HG03175 (cell line): ENCODE data around the gene ANAPC5.

Source experiments
- ATAC-seq: cut with Tn5 transposase; IDR thresholded peaks from one replicate; pipeline ENCODE4 v1.9.1; 2021; ENCODE audit warnings: mild to moderate bottlenecking, moderate library complexity; ENCODE audit not compliant: unreplicated experiment

Gene ANAPC5

DNA sequence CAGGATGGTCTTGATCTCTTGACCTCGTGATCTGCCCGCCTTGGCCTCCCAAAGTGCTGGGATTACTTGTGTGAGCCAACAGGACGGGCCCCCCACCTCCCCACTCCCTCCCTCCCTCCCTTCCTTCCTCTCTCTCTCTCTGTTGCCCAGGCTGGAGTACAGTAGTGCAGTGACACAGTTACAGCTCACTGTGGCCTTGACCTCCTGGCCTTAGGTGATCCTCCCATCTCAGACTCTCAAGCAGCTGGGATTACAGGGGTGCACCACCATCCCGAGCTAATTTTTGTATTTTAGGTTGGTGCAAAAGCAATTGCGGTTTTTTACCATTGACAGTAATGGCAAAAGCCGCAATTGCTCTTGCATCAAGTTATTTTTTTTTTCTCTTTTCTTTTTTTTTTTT is 19.2 kb upstream of the ANAPC5 start:
- no peak for ATAC-seq

GRCh38 chr12:121366063-121366459 is 13.8 kb upstream of the ANAPC5 start:
- no peak for ATAC-seq

GRCh38 chr12:121365416-121366062 is 13.3 kb upstream of the ANAPC5 start:
- ATAC-seq = no peak

GRCh38 chr12:121364683-121365121 is 12.5 kb upstream of the ANAPC5 start:
- no peak for ATAC-seq

- no peak for ATAC-seq
Measured at GRCh38 chr12:121358073-121358472, 5.9 kb upstream of the ANAPC5 start.

- ATAC-seq = no peak
Measured at GRCh38 chr12:121357331-121357730, 5.1 kb upstream of the ANAPC5 start.

DNA sequence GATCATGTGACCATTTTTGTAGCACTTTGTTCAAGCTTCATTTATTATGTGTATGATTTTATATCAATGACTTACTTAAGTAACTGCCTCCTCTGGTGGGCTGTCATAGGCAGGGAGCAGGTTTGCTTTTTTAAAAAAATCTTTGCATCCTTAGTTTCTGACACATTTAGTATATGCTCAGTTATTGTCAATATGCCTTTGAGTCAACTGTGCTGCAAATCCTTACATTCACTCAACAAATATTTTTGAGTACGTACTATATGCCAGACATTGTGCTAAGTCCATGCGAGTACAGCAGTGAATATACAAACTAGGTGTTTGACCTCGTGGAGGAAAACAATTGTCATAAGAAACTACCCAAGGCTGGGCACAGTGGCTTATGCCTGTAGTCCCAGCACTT is 4.4 kb upstream of the ANAPC5 start:
- no peak for ATAC-seq

GRCh38 chr12:121355818-121356217 is 3.6 kb upstream of the ANAPC5 start:
- no peak for ATAC-seq

- ATAC-seq = peak; percentile 30
Measured at GRCh38 chr12:121352682-121353018, 439 bp upstream of the ANAPC5 start.

- ATAC-seq = no peak
Measured at GRCh38 chr12:121346747-121347146, 5.5 kb downstream of the ANAPC5 start.

DNA sequence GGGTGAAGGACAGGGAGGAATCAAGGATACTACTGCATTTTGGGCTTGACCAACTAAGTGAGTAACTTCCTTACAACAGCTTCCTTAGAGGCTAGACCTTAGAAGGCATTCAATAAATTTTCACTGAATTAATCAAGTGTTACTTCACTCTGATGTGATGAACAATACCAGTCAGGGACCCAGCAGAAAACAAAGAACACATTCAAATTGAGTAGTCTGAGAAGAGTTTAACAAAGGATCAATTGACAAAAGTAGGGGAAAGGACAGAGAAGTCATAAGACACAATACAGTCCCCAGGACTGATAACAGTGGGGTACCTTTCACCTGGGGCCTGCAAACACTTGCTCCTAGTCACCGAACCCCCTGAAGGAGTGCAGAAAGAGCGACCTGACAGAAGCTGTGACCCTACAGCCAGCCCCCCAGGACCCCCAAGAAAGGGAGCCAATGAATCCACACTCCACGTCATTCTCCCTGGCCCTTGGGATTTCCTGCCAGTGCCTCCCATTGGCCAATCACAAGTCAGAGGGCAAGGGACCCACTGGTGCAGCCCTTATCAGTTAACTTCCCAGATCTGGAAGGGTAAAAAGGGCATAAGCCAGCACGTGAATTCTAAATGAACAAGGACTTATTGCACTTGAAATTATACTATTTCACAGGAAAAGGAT is 6.9 kb downstream of the ANAPC5 start:
- no peak for ATAC-seq

GRCh38 chr12:121344506-121344905 is 7.7 kb downstream of the ANAPC5 start:
- no peak for ATAC-seq

DNA sequence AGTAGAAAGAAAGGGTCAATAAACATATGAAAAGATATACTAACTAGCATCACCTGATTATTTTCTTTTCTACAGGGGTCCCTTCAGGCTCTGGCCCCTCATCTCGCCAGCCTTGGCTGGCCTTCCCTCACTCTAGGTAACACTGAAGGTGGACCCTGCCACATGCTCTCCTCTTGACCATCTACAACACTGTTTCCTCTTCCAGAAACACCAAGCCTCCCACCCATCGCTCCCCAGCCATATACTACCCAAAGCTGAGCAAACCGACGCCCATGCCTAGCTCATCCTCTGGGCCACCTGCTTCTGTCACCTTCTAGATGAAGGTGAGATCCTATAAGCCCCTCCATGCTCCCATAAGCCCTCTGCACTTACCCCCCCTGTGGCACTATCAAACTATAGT is 14.8 kb downstream of the ANAPC5 start:
- ATAC-seq = no peak

DNA sequence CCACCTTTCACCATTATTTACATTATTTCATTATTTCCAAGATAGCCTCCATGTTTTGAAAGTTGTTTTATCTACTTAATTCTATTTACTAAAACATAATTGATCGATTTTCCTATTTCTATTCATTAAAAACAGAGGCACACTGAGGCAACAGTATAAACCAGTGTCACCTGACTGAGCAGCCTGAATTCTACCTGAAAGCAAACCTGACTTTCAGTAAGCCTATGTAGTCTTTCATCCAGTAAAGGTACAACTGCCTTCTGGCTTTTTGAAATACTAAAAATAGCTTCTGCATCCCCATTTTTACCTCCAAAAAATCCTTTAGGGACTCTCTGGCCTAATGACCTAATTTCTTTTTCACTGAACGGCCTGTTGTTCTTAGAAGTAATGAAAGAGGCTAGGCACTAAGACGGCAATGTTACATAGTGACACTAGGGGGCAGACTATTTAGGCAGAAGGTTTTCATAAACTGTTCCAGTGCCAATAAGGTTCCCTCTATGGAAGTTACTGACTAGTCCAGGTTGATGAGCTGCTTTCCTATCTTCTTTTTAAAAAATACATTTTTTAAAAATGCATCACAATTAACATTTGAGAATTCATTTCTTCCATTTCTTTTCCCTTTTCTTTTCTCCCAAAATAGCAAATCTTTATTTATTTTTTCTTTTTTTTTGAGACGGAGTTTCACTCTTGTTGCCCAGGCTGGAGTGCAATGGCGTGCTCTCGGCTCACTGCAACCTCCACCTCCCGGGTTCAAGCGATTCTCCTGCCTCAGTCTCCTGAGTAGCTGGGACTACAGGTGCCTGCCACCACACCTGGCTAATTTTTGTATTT is 17.5 kb downstream of the ANAPC5 start:
- no peak for ATAC-seq

GRCh38 chr12:121333747-121334146 is 18.5 kb downstream of the ANAPC5 start:
- no peak for ATAC-seq

GRCh38 chr12:121331248-121331647 is 21.0 kb downstream of the ANAPC5 start:
- no peak for ATAC-seq

GRCh38 chr12:121330692-121331091 is 21.5 kb downstream of the ANAPC5 start:
- no peak for ATAC-seq

- no peak for ATAC-seq
Measured at GRCh38 chr12:121330195-121330594, 22.0 kb downstream of the ANAPC5 start.

GRCh38 chr12:121328620-121329019 is 23.6 kb downstream of the ANAPC5 start:
- no peak for ATAC-seq

DNA sequence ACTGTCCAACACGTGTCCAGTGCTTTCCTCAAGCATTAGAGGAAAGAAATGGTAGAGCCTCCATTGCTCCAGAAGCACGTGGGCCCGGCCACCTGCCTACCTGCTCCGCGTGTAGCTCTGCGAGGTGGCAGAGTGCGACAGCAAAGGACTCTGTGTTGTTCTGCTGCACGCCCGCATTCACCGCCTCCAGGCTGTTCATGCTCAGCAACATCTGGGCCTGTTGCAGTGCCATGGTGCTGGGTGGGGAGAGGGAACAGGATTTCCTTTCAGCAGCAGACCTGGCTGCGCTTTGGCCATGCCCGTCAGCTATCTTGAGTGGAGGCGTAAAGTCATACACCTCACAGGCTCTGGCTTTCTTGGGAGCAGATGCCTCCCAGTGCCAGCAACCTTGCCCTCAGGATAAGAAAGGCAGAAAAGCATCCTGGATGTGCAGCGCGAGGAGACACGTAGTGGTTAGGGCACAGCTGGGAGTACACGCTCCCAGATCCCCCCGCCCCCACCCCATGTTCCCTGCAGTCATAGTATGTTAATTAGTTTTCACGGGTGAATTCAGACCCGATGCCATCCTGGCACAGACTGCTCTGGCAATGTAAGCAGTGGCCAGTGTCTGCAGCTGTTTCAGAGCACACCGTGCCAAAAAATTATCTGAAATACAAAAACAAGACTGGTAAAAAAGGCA is 25.1 kb downstream of the ANAPC5 start:
- ATAC-seq = no peak

DNA sequence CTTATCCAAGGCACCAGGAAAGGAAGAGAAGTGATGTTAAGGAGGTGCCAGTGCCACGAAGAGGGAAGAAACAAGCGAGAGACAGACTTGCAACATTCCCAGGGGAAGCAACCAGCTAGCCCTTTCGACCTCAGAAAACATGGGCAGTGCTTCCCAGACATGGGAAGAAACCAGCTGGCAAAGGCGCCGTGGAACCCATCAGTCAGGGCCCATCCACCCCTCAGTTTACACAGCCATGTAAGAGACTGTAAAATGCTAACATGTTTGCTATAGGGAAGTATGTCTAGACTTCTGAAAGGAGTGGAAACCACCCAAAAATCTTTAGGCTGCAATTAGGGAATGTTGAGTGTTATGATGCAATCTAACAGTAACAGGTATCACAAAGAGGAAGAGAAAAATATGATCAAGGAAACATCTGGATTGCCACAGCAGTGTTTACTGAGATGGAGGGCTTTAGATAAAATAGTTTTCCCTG is 26.3 kb downstream of the ANAPC5 start:
- ATAC-seq = no peak
